Right lobe of liver (tissue), 6 donors: ENCODE data around the gene PRKCZ. TPM values are rescaled to one million over a fixed set of nuclear protein-coding genes. Genes with fewer than 3 reads are reported as not detected.

Experiments
- ATAC-seq, 4 donors: fragments of 200-7000 bp; cut with Tn5 transposase; one replicate each; pipeline ENCODE4 v1.9.1; 2020; ENCODE audit warnings: mild to moderate bottlenecking in 4 of 4, moderate library complexity in 4 of 4
- DNase-seq, 3 donors: peaks; one replicate each; pipeline ENCODE4 v3.0.0-alpha.2; 2020
- H3K27ac ChIP-seq, 3 donors: fragments of 200-600 bp; one replicate each; pipeline ENCODE4 v1.8.0; 2022
- H3K27me3 ChIP-seq, 2 donors: fragments of 200-600 bp; one replicate each; pipeline ENCODE4 v1.8.0; 2022
- H3K36me3 ChIP-seq, 4 donors: fragments of 200-600 bp; sonication (generic) in 1 of 4; one replicate each; pipeline versions ENCODE4 v1.5.1 to v1.8.0; 2017 to 2022; ENCODE audit warnings: control low read depth in 1 of 4
- H3K4me1 ChIP-seq, 4 donors: fragments of 200-600 bp; sonication (generic) in 1 of 4; one replicate each; pipeline versions ENCODE4 v1.5.1 to v1.8.0; 2017 to 2022; ENCODE audit warnings: control low read depth in 1 of 4
- H3K4me3 ChIP-seq, 3 donors: fragments of 200-600 bp; one replicate each; pipeline ENCODE4 v1.8.0; 2022
- H3K9me3 ChIP-seq, 4 donors: fragments of 200-600 bp; sonication (generic) in 1 of 4; one replicate each; pipeline versions ENCODE4 v1.5.1 to v1.8.0; 2017 to 2022; ENCODE audit warnings: control low read depth in 1 of 4
- CTCF ChIP-seq, 4 donors: fragments of 200-600 bp in 3 of 4; fragments of 450-650 bp in 1 of 4; IDR thresholded peaks; one replicate each; pipeline versions ENCODE4 v1.5.1 to v1.8.0; 2016 to 2022; ENCODE audit warnings: antibody characterized with exemption in 4 of 4, mild to moderate bottlenecking in 2 of 4
- POLR2A ChIP-seq: fragments of 450-650 bp; IDR thresholded peaks from one replicate; pipeline ENCODE4 v1.6.1; 2017; ENCODE audit warnings: antibody characterized with exemption, mild to moderate bottlenecking
- WGBS: methylation state at CpG from one replicate; pipeline ENCODE4 v1.1.6; 2018; ENCODE audit warnings: low coverage, low lambda C conversion rate; ENCODE audit not compliant: insufficient coverage; ENCODE audit errors: missing lambda C conversion rate; 5-methylcytosine and 5-hydroxymethylcytosine counted together
- intact Hi-C, 2 donors: fragments of 100-400 bp; cut with DNase I; formaldehyde crosslinking; loops; one replicate each; pipeline versions ENCODE4 v1.11.2 to v1.14.1; 2022
- total RNA-seq, 6 experiments: library from RNA; depleted of rRNA in 2 of 6; stranded (reverse); fragments of >200 nt in 2 of 6; fragmentation: NEBNext Ultra II Directional in 3 of 6; extraction: Animal tissue kit (Norgen Biotek cat#: 25700) in 3 of 6; gene quantifications; one replicate each; pipeline versions ENCODE4 v1.1.0 to v1.2.4, GENCODE V29; 2016 to 2023
- donor health status: DM: no; HTN: yes; CAD: no.
- donor health status: DM: no; HTN: no; CAD: no.
- donor health status: DM: no; HTN: no; CAD: no.
- donor health status: DM: no; HTN: yes; CAD: no.
- donor health status: DM: no; HTN: yes; CAD: no.

The PRKCZ gene
- total RNA-seq, 6 experiments from 2014 or later = 10.3 to 20.1 (median 15.8) TPM

GRCh38 chr1:2134621-2135307 lies 84.6 kb downstream of the PRKCZ start:
- ATAC-seq (no peak), DNase-seq (peak in 1 of 3 donors; percentile 60)
- Histone ChIP-seq H3K4me1 (peaks cover 0 to 11% (median 0%) of the 10 kb centered on the region in 4 donors), H3K4me3 (no peak overlapping the region), H3K27me3 (no peaks in the 10 kb centered on the region), H3K27ac (peak overlapping the region in 1 of 3 donors; percentile 33), H3K9me3 (no peaks in the 10 kb centered on the region), H3K36me3 (no peaks in the 10 kb centered on the region)
- 80% methylated on average over 20 of the region's 40 CpGs for WGBS
- intact Hi-C loops = no loop called here
- TF ChIP-seq CTCF (IDR thresholded peaks at IDR 0.05) (no peak), POLR2A (no peak)

- DNase-seq (peak in 1 of 3 donors; percentile 56), ATAC-seq (no peak)
- no peak overlapping the region for H3K4me3 ChIP-seq
- H3K9me3 ChIP-seq = no peaks in the 10 kb centered on the region
- H3K36me3 ChIP-seq = no peaks in the 10 kb centered on the region
- peak overlapping the region in 1 of 3 donors; percentile 33 for H3K27ac ChIP-seq
- H3K4me1 ChIP-seq = peaks cover 0 to 11% (median 0%) of the 10 kb centered on the region in 4 donors
- no peaks in the 10 kb centered on the region for H3K27me3 ChIP-seq
- intact Hi-C loops = no loop called here
- 87% methylated on average over 3 of the region's 13 CpGs for WGBS
- TF ChIP-seq CTCF (IDR thresholded peaks at IDR 0.05) (no peak), POLR2A (no peak)
Observed at GRCh38 chr1:2135441-2135841, 85.2 kb downstream of the PRKCZ start.

- no peaks in the 10 kb centered on the region for H3K27me3 ChIP-seq
- DNase-seq = peak in 1 of 3 donors; percentile 48
- H3K36me3 ChIP-seq = no peaks in the 10 kb centered on the region
- intact Hi-C loops = no loop called here
- WGBS = 100% methylated on average over 1 of the region's 10 CpGs
- TF ChIP-seq POLR2A (no peak), CTCF (IDR thresholded peaks at IDR 0.05) (no peak)
- no peak for ATAC-seq
- no peak overlapping the region for H3K27ac ChIP-seq
- H3K4me1 ChIP-seq = peaks cover 0 to 11% (median 0%) of the 10 kb centered on the region in 4 donors
- H3K4me3 ChIP-seq = no peak overlapping the region
- H3K9me3 ChIP-seq = no peaks in the 10 kb centered on the region
Observed at GRCh38 chr1:2135941-2136340, 85.7 kb downstream of the PRKCZ start.

- DNase-seq (peak in 1 of 3 donors; percentile 30), ATAC-seq (no peak)
- TF ChIP-seq POLR2A = no peak
- TF ChIP-seq CTCF (IDR thresholded peaks at IDR 0.05) = no peak
- Histone ChIP-seq H3K4me1 (peaks cover 0 to 11% (median 0%) of the 10 kb centered on the region in 4 donors), H3K36me3 (no peaks in the 10 kb centered on the region), H3K27ac (no peak overlapping the region), H3K27me3 (no peaks in the 10 kb centered on the region), H3K4me3 (no peak overlapping the region), H3K9me3 (no peaks in the 10 kb centered on the region)
- 86% methylated on average over 8 of the region's 19 CpGs for WGBS
- intact Hi-C loops = no loop called here
Observed at GRCh38 chr1:2136386-2137235, 86.4 kb downstream of the PRKCZ start.
